Thyroid gland (tissue), 4 donors: ENCODE data around the gene SPTBN4.

Source experiments
- CTCF ChIP-seq, 6 experiments: fragments of 200-600 bp in 3 of 6; fragments of 450-650 bp in 3 of 6; sonication (generic) in 3 of 6; IDR thresholded peaks; one replicate each; pipeline ENCODE4 v1.5.1; 2016 to 2019; ENCODE audit warnings: antibody characterized with exemption in 6 of 6, mild to moderate bottlenecking in 2 of 6, inconsistent platforms in 1 of 6, moderate library complexity in 1 of 6
- POLR2A ChIP-seq, 2 donors: fragments of 450-650 bp; IDR thresholded peaks; one replicate each; pipeline ENCODE4 v1.6.1; 2017; ENCODE audit warnings: antibody characterized with exemption in 2 of 2, mild to moderate bottlenecking in 2 of 2, moderate library complexity in 1 of 2

- no peak for TF ChIP-seq CTCF (IDR thresholded peaks at IDR 0.05)
- TF ChIP-seq POLR2A (IDR thresholded peaks at IDR 0.05), result no peak
Observed at GRCh38 chr19:40611096-40611495, 144.3 kb downstream of the SPTBN4 start.
